HCT116 (cell line): ENCODE results near the gene PARVB.

Experiments used
- EZH2 ChIP-seq: fragments of 200-600 bp; sonication (generic); IDR thresholded peaks from 2 replicates; pipeline ENCODE4 v1.6.1; 2017; ENCODE audit warnings: antibody characterized with exemption, mixed run types
- JUND ChIP-seq: IDR thresholded peaks from 2 replicates; pipeline ENCODE4 v1.6.1; 2012
- SIN3A ChIP-seq: IDR thresholded peaks from 2 replicates; pipeline ENCODE4 v1.6.1; 2012; ENCODE audit warnings: low read depth
- TCF7L2 ChIP-seq: IDR thresholded peaks from 2 replicates; pipeline ENCODE4 v1.7.0; 2011; ENCODE audit warnings: borderline replicate concordance, inconsistent platforms; ENCODE audit not compliant: insufficient read depth, insufficient read length; ENCODE audit errors: extremely low read depth
- TF ChIP-seq, protein P1 (sequence below), 3 experiments: fragments of 200-600 bp in 1 of 3; sonication (generic) in 1 of 3; IDR thresholded peaks in 2 of 3; conservative IDR thresholded peaks in 1 of 3; 2 replicates each; pipeline ENCODE4 v1.5.1; 2012 to 2017; ENCODE audit warnings: low read depth in 2 of 3, low read length in 2 of 3, antibody characterized with exemption in 1 of 3, borderline replicate concordance in 1 of 3, control low read depth in 1 of 3, mild to moderate bottlenecking in 1 of 3, mixed read lengths in 1 of 3, mixed run types in 1 of 3, moderate library complexity in 1 of 3; ENCODE audit not compliant: insufficient read depth in 1 of 3
- TF ChIP-seq, protein P2 (sequence below): IDR thresholded peaks from 2 replicates; pipeline ENCODE4 v1.6.1; 2012; ENCODE audit warnings: low read depth

- no peak for TF ChIP-seq TCF7L2
- TF ChIP-seq, protein P1, sequence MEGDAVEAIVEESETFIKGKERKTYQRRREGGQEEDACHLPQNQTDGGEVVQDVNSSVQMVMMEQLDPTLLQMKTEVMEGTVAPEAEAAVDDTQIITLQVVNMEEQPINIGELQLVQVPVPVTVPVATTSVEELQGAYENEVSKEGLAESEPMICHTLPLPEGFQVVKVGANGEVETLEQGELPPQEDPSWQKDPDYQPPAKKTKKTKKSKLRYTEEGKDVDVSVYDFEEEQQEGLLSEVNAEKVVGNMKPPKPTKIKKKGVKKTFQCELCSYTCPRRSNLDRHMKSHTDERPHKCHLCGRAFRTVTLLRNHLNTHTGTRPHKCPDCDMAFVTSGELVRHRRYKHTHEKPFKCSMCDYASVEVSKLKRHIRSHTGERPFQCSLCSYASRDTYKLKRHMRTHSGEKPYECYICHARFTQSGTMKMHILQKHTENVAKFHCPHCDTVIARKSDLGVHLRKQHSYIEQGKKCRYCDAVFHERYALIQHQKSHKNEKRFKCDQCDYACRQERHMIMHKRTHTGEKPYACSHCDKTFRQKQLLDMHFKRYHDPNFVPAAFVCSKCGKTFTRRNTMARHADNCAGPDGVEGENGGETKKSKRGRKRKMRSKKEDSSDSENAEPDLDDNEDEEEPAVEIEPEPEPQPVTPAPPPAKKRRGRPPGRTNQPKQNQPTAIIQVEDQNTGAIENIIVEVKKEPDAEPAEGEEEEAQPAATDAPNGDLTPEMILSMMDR (IDR thresholded peaks at IDR 0.05 in 2 of 3, conservative IDR thresholded peaks at IDR 0.05 in 1 of 3; ENCODE audit: borderline replicate concordance in 1 of 3, insufficient read depth in 1 of 3, low read depth in 2 of 3, low read length in 2 of 3): no peak
- TF ChIP-seq SIN3A: no peak
- no peak for TF ChIP-seq EZH2
- TF ChIP-seq JUND: no peak
- TF ChIP-seq, protein P2, sequence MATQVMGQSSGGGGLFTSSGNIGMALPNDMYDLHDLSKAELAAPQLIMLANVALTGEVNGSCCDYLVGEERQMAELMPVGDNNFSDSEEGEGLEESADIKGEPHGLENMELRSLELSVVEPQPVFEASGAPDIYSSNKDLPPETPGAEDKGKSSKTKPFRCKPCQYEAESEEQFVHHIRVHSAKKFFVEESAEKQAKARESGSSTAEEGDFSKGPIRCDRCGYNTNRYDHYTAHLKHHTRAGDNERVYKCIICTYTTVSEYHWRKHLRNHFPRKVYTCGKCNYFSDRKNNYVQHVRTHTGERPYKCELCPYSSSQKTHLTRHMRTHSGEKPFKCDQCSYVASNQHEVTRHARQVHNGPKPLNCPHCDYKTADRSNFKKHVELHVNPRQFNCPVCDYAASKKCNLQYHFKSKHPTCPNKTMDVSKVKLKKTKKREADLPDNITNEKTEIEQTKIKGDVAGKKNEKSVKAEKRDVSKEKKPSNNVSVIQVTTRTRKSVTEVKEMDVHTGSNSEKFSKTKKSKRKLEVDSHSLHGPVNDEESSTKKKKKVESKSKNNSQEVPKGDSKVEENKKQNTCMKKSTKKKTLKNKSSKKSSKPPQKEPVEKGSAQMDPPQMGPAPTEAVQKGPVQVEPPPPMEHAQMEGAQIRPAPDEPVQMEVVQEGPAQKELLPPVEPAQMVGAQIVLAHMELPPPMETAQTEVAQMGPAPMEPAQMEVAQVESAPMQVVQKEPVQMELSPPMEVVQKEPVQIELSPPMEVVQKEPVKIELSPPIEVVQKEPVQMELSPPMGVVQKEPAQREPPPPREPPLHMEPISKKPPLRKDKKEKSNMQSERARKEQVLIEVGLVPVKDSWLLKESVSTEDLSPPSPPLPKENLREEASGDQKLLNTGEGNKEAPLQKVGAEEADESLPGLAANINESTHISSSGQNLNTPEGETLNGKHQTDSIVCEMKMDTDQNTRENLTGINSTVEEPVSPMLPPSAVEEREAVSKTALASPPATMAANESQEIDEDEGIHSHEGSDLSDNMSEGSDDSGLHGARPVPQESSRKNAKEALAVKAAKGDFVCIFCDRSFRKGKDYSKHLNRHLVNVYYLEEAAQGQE: no peak
Measured at GRCh38 chr22:44107340-44107739, 83.2 kb downstream of the PARVB start.
